OCI-LY1 (cell line): Measurements from ENCODE around the gene SRSF2.

Source experiments
- H2AFZ ChIP-seq: fragments of 200-600 bp; sonication (generic), shearing (Covaris generic); 2 replicates; pipeline ENCODE4 v1.6.0; 2014; ENCODE audit warnings: antibody characterized with exemption, mild to moderate bottlenecking, low read length
- H3F3A ChIP-seq: fragments of 200-600 bp; sonication (generic), shearing (Covaris generic); 2 replicates; pipeline ENCODE4 v1.6.0; 2014; ENCODE audit warnings: mild to moderate bottlenecking, antibody characterized with exemption, low read length, moderate library complexity; ENCODE audit not compliant: insufficient read depth
- H3K27ac ChIP-seq: fragments of 200-600 bp; sonication (generic); 2 replicates; pipeline ENCODE4 v1.5.1; 2014; ENCODE audit warnings: low read length, mixed run types, mild to moderate bottlenecking, low read depth; ENCODE audit not compliant: poor library complexity, severe bottlenecking
- H3K27me3 ChIP-seq: fragments of 200-600 bp; sonication (generic); 2 replicates; pipeline ENCODE4 v1.6.0; 2014; ENCODE audit warnings: antibody characterized with exemption, mild to moderate bottlenecking, low read length, moderate library complexity; ENCODE audit not compliant: insufficient read depth
- H3K36me3 ChIP-seq: fragments of 200-600 bp; sonication (generic); 2 replicates; pipeline ENCODE4 v1.6.1; 2014; ENCODE audit warnings: mild to moderate bottlenecking, antibody characterized with exemption, low read length, moderate library complexity, mixed read lengths; ENCODE audit not compliant: insufficient read depth
- H3K4me1 ChIP-seq: fragments of 200-600 bp; sonication (generic); 2 replicates; pipeline ENCODE4 v1.5.1; 2014; ENCODE audit warnings: mild to moderate bottlenecking, low read length, moderate library complexity; ENCODE audit not compliant: insufficient read depth, severe bottlenecking
- H3K4me2 ChIP-seq: fragments of 200-600 bp; sonication (generic), shearing (Covaris generic); 2 replicates; pipeline ENCODE4 v1.6.1; 2014; ENCODE audit warnings: low read length
- H3K4me3 ChIP-seq: fragments of 200-600 bp; sonication (generic); 2 replicates; pipeline ENCODE4 v1.5.1; 2014; ENCODE audit warnings: low read length, low read depth, mild to moderate bottlenecking, mixed read lengths; ENCODE audit not compliant: poor library complexity, severe bottlenecking
- H3K79me2 ChIP-seq: fragments of 200-600 bp; shearing (Covaris generic); 2 replicates; pipeline ENCODE4 v1.6.1; 2016; ENCODE audit warnings: mixed run types, low read length, mixed read lengths; ENCODE audit not compliant: insufficient read depth
- H3K9ac ChIP-seq: fragments of 200-600 bp; sonication (generic), shearing (Covaris generic); 2 replicates; pipeline ENCODE4 v1.6.1; 2014; ENCODE audit warnings: mild to moderate bottlenecking, low read length, mixed read lengths
- H3K9me2 ChIP-seq: fragments of 200-600 bp; sonication (generic), shearing (Covaris generic); 2 replicates; pipeline ENCODE4 v1.6.1; 2014; ENCODE audit warnings: low read depth, mild to moderate bottlenecking, low read length, mixed read lengths
- H3K9me3 ChIP-seq: fragments of 200-600 bp; shearing (Covaris generic); 2 replicates; pipeline ENCODE4 v1.6.1; 2014; ENCODE audit warnings: low read length, mixed read lengths
- H4K20me1 ChIP-seq: fragments of 200-600 bp; sonication (generic), shearing (Covaris generic); 2 replicates; pipeline ENCODE4 v1.6.0; 2016; ENCODE audit warnings: mild to moderate bottlenecking, low read length; ENCODE audit not compliant: insufficient read depth
- CTCF ChIP-seq: fragments of 200-600 bp; sonication (generic), shearing (Covaris generic); IDR thresholded peaks from 2 replicates; pipeline ENCODE4 v1.5.1; 2017; ENCODE audit warnings: mild to moderate bottlenecking, antibody characterized with exemption, low read length, moderate library complexity, mixed read lengths
- EZH2 ChIP-seq: fragments of 200-600 bp; sonication (generic), shearing (Covaris generic); IDR thresholded peaks from 2 replicates; pipeline ENCODE4 v1.8.0; 2017; ENCODE audit warnings: borderline replicate concordance, mixed run types, mild to moderate bottlenecking, antibody characterized with exemption, low read length, moderate library complexity, mixed read lengths

SRSF2 gene

GRCh38 chr17:76691379-76692191 is 45.5 kb downstream of the SRSF2 start:
- Histone ChIP-seq H3K9me3 (no peaks in the 10 kb centered on the region), H3K27me3 (peaks cover 12% of the 10 kb centered on the region; the same call in 1 of the 2 replicates), H3K27ac (no peak overlapping the region), H3F3A (no peaks in the 10 kb centered on the region), H3K79me2 (no peaks in the 10 kb centered on the region), H3K4me3 (no peak overlapping the region), H3K4me2 (no peak overlapping the region), H2AFZ (no peak overlapping the region), H3K9me2 (no peaks in the 10 kb centered on the region), H3K9ac (no peak overlapping the region), H3K4me1 (no peaks in the 10 kb centered on the region), H3K36me3 (no peaks in the 10 kb centered on the region), H4K20me1 (no peaks in the 10 kb centered on the region)
- TF ChIP-seq CTCF (no peak), EZH2 (no peak)

GRCh38 chr17:76690596-76691280 is 46.4 kb downstream of the SRSF2 start:
- TF ChIP-seq EZH2 (no peak), CTCF (no peak)
- H4K20me1 ChIP-seq = no peaks in the 10 kb centered on the region
- no peaks in the 10 kb centered on the region for H3K4me1 ChIP-seq
- H3K9ac ChIP-seq = no peak overlapping the region
- H3K27ac ChIP-seq = no peak overlapping the region
- H2AFZ ChIP-seq = no peak overlapping the region
- H3K4me3 ChIP-seq = no peak overlapping the region
- peaks cover 14% of the 10 kb centered on the region; the same call in 1 of the 2 replicates for H3K27me3 ChIP-seq
- no peak overlapping the region for H3K4me2 ChIP-seq
- H3K9me2 ChIP-seq = no peaks in the 10 kb centered on the region
- no peaks in the 10 kb centered on the region for H3F3A ChIP-seq
- H3K36me3 ChIP-seq = no peaks in the 10 kb centered on the region
- no peaks in the 10 kb centered on the region for H3K9me3 ChIP-seq
- H3K79me2 ChIP-seq = no peaks in the 10 kb centered on the region

GRCh38 chr17:76689859-76690258 is 47.3 kb downstream of the SRSF2 start:
- Histone ChIP-seq H3K27ac (no peak overlapping the region), H3K9me2 (no peaks in the 10 kb centered on the region), H3K9me3 (no peaks in the 10 kb centered on the region), H3K9ac (no peak overlapping the region), H3K4me3 (no peak overlapping the region), H3K4me2 (no peak overlapping the region), H3K36me3 (no peaks in the 10 kb centered on the region), H3K27me3 (0 out of 2 replicates have a peak, but pooled peaks cover 14% of the 10 kb centered on the region), H4K20me1 (no peaks in the 10 kb centered on the region), H2AFZ (no peak overlapping the region), H3K4me1 (no peaks in the 10 kb centered on the region), H3K79me2 (no peaks in the 10 kb centered on the region), H3F3A (no peaks in the 10 kb centered on the region)
- TF ChIP-seq CTCF (no peak), EZH2 (no peak)
